ENCODE results near the gene XRCC4. TPM values are rescaled to one million over a fixed set of nuclear protein-coding genes. Genes with fewer than 3 reads are reported as not detected.
"Not testable (repeated sequence)": the region's sequence is repeated elsewhere in the genome, so short reads cannot be mapped to it uniquely, and the experiment has no call there.

The XRCC4 gene
- polyA plus RNA-seq, 1 donor: 4.1 TPM

GRCh38 chr5:83177803-83178202 lies 100.5 kb downstream of the XRCC4 start:
- DNase-seq (ENCODE audit: low read depth): no peak

DNA sequence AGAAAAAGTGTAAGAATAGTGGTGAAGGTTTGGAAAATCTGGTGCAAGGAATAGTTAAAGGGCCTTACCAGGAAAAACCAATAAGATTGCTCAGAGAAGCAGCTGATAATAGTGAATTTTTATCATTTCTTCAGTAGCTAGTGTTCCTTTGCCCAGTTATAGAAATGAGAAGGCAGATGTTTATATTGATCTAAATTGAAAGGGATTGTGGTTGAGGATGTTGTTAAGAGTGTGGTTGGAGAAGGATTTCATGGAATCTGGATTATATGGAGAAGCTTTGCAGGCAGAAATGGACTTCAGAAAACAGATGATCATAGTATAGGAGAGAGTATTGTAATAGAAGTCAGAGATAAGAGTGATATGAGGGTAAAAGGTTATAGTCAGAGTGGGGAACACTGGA lies 102.6 kb downstream of the XRCC4 start:
- DNase-seq (ENCODE audit: low read depth): no peak

DNA sequence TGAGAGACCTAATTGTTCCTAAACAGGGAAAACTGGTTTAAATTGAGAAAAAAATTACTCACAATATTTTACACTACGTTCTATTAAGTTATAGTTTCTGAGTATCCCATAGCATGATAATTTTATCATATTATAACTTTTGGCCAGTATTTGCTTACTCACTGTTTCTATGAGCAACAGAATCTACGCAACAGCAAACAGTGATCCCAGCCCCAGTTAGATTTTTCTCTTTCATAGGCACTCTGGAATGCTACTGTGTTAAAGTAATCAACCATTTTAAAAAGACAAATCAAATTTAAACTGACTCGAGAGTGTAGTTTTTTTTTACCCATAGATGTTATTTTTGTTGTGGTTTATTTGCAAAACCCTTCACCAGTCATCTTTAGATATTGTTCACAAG lies 107.2 kb downstream of the XRCC4 start:
- peak; percentile 32 for DNase-seq (ENCODE audit: low read depth)

DNA sequence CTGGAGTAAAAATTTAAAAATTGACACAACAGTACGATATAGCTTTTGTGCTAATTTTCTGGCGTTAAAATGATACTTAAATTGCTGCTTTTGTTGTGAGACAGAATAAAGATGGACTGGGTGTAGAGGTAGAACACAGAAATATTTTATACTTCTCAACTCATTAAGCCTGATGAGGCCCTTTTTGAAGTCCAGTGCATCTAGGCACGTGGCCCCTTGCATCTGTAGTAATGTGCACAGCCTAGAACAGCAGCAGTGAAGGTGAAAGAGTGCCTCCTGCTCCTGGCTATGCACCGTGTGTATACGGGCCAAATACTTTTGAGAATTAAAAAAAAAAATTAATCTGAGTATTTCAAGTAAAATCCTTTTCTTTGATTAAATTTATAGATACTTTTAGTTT lies 115.6 kb downstream of the XRCC4 start:
- DNase-seq (ENCODE audit: low read depth): no peak

DNA sequence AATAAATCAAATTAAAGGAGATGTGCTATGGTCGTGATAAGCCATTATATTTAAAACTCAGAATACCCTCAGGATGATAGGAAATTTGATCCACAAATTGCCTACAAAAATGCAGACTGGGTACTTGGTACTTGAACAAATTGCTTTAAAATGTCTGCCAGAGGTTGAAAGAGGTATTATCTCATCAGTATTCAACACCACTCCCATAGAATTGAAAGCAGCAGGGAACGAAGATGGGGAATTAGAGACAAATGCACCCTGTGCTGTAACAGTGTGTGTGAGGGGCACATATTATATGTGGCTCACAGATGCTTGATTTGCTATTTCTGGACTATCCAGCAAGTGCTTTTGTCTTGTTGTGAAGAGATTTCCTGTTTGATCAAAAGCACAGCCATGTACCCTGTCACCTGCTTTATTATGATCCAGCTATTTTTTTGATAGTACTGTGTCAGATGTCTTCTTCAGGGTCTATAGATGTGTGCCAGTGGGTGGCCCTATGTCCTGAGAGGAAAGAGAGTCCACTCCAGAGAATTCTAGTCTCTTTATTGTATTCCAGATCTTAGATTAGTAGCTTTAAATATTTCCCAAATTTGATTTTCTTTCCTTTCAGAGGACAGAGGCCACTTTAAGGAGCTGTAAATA lies 120.1 kb downstream of the XRCC4 start:
- DNase-seq (ENCODE audit: low read depth): no peak

- DNase-seq (ENCODE audit: low read depth): no peak
These were observed 121.8 kb downstream of the XRCC4 start for GRCh38 chr5:83199126-83199525.

DNA sequence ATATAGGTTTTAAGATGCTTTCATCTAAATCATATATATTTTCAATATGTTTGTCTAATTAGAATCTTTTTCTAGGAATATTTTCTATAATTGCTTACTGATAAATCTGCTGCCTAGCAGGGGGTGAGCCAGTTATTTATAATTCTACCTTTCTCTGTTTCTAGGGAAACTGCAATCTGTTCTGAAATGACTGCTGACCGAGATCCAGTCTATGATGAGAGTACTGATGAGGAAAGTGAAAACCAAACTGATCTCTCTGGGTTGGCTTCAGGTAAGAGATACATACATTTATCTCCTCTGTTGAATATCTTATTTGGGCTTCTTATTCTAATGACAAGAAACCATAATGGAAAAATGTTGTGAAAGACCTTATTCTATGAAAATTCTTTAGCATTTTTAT lies 127.3 kb downstream of the XRCC4 start:
- no peak for DNase-seq (ENCODE audit: low read depth)

- no peak for DNase-seq (ENCODE audit: low read depth)
These were observed 132.6 kb downstream of the XRCC4 start for GRCh38 chr5:83209963-83210362.

GRCh38 chr5:83219077-83219476 lies 141.7 kb downstream of the XRCC4 start:
- DNase-seq (ENCODE audit: low read depth): no peak

DNA sequence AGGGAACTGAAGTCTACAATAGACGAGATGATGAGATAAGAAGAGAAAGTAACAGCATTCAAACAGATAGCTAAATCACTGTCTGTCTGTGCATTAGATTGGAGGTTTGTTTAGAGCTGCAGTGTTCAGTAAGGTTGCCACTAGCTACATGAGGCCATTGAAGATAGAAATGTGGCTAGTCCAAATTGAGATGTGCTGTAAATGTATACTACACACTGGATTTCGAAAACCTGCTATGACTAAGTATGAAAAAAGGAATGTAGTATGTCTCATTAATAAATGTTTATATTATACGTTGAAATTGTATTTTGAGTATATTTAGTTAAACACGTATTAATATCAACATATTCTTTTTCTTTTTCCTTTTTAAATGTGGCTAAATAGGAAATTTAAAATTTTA lies 142.1 kb downstream of the XRCC4 start:
- DNase-seq (ENCODE audit: low read depth): no peak

GRCh38 chr5:83220331-83220730 lies 143.0 kb downstream of the XRCC4 start:
- no peak for DNase-seq (ENCODE audit: low read depth)

DNA sequence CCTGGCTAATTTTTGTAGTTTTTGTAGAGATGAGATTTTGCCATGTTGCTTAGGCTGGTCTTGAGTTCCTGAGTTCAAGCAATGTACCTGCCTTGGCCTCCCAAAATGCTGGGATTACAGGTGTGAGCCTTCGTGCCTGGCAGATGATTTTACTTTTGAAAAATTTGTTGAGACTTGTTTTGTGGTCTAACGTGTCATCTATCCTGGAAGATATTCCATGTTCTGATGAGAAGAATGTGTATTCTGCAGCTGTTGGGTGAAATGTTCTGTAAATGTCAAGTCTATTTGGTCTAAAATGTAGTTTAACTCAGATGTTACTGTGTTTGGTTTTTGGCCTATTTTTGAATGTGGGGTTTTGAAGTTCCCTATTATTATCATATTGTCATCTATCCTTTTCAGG lies 145.6 kb downstream of the XRCC4 start:
- DNase-seq (ENCODE audit: low read depth): no peak

DNA sequence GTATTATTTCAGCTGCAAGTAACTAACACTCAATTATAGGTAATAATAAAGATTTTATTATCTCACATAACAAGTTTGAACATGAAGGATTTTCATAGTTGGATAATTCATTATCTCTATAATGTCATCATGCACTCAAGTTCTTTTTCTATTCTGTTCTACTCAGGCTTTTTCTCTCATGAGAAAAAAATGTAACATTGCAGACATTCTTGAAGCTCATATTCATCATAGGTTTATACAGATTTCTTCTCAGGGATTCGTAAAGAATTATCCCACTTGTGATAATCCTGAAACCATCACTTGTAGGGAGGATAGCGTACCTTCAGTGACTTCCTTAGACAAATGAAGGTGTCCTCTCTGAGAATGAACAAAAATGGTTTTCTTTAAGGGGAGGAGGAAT lies 150.3 kb downstream of the XRCC4 start:
- no peak for DNase-seq (ENCODE audit: low read depth)

DNA sequence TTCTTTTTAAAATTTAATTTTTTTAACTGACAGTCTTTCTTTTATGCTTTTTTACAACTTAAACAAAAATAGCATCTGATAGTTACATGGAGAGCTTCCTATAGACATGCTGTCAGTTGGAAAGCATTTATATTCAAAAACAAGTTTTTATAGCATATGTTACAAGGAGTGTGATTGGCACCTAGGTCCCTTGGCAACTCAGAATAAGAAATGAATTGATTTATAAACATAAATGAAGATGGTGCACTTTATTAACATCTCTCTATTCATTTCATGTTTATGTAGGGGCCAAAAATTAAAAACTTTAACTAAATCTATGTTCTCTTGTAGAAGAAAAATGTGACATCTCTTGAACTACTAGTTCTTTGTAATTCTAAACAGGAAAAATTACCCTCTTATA lies 153.2 kb downstream of the XRCC4 start:
- no peak for DNase-seq (ENCODE audit: low read depth)

DNA sequence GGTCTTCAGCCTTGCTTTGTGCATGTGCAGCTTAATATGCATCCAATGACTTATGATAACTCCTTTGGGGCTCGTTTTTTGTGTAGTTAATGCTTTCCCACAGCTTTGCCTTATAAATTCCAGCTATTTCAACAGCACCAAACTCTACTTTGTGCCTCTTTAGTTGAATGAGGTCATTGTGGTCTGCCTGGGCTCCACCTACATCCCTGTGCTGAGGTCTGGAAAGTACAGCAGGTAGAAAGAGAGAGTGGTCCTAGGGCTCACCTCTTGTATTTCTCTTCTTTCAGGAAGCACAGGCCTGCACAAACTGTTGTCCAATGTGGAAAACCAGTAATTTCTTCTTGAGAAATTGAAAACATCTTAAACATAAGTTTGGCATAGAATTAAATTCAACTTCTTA lies 167.2 kb downstream of the XRCC4 start:
- no peak for DNase-seq (ENCODE audit: low read depth)

DNA sequence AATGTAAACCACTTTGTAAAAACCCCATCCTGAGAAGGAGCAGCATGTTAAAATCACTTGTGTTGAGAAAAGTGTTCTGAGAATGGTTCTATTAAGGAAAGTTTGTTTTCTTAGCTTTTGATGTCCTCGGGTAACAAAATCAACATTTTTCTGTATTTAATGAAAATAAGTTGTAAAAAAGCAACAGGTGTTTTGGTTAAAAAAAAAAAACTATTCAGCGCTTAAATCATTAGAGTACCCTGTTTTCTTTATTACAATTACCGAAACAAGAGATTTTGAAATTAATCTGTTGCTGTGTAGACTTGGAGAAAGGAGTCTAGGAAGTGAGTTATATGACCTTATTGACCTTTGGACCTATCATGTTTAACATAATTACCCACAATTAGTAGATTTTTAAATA lies 167.7 kb downstream of the XRCC4 start:
- DNase-seq (ENCODE audit: low read depth): no peak

DNA sequence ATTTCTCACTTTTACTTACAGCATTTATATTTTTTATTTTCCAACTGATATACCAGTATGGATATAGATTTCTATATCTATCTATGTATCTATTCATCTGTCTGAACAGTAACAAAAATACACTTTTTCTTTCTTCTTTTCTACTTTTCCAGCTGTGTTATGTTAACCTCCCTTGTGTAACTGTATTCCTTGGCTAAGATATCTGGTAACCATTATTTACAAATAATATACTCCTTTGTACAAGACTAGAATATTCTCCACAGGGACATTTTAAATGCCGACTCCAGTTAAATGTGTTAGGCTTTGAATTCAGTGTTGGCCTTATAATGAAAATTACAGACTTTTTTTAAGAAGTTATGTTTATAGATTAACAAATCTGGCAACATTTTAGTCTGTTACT lies 168.7 kb downstream of the XRCC4 start:
- DNase-seq (ENCODE audit: low read depth): peak; percentile 16

DNA sequence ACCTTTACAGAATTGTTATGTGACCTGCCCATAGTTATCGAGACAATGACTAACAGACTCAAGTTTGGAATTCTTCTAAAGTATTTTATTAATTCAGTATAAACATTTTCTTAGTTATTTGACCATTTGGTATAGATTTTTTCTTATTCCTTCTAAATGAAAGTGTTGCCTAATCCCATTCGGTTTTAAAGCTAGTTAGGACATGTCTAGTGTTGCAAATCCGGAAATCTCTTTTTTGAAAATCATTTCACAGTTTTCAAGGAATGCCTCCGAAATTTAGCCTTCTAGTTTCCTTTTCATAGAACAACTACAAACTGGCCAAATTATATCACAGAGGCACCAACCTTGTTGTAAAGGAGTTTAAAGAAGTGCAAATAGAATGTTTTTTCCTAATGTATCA lies 171.8 kb downstream of the XRCC4 start:
- no peak for DNase-seq (ENCODE audit: low read depth)

GRCh38 chr5:83251849-83252248 lies 174.5 kb downstream of the XRCC4 start:
- no peak for DNase-seq (ENCODE audit: low read depth)

- no peak for DNase-seq (ENCODE audit: low read depth)
These were observed 176.4 kb downstream of the XRCC4 start for GRCh38 chr5:83253720-83254119.

- no peak for DNase-seq (ENCODE audit: low read depth)
These were observed 177.9 kb downstream of the XRCC4 start for GRCh38 chr5:83255268-83255667.

DNA sequence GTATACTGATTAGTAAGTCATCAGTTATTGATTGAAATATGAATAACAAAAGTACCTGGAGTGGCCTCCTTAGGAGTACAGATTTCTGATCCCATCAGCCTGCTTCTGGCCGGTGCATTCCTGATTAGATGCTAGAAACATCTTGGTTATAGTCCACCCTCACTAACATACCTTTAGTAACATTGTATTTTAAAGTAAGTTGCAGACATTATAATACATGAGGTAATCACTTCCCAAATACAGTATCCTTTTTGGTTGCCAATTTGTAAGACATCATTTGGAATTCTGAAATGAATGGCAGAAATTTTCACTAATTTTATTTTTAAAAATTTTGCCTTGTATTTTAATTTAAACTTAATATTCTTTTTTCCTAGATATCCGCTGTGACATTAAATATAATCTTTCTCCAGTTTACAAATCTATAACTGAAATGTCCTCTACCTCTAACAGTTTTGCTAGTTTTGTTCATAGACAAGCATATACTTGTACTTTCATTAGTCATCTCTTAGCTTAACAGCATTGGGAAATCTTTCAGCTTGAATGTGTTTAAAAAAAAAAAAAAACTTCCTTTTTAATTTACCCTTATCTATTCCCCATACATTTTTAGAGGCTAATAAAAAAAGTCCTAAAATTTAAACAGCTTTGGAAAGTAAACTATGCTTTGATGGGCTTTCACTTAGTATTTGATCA lies 178.9 kb downstream of the XRCC4 start:
- no peak for DNase-seq (ENCODE audit: low read depth)

DNA sequence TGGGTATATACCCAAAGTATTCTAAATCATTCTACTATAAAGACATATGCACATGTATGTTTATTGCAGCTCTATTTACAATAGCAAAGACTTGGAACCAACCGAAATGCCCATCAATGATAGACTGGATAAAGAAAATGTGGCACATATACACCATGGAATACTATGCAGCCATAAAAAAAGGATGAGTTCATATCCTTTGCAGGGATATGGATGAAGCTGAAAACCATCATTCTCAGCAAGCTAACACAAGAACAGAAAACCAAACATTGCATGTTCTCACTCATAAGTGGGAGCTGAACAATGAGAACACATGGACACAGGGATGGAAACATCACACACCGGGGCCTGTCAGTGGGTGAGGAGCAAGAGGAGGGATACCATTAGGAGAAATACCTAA lies 180.3 kb downstream of the XRCC4 start:
- DNase-seq (ENCODE audit: low read depth): not testable (repeated sequence)

- no peak for DNase-seq (ENCODE audit: low read depth)
These were observed 188.0 kb downstream of the XRCC4 start for GRCh38 chr5:83265318-83265717.
